GM10266 (cell line): ENCODE results near the gene RNF217.

Experiments
- DNase-seq: peaks from one replicate; pipeline ENCODE4 v3.0.0; 2012; ENCODE audit errors: extremely low spot score
- TF ChIP-seq, protein P1 (sequence below): IDR thresholded peaks from 2 replicates; pipeline ENCODE4 v1.5.1; 2012; ENCODE audit warnings: mild to moderate bottlenecking, low read depth; ENCODE audit not compliant: control insufficient read depth, insufficient read depth; ENCODE audit errors: missing control alignments

Gene RNF217

GRCh38 chr6:124979294-124979678, 17.0 kb downstream of the RNF217 start:
- DNase-seq: no peak
- TF ChIP-seq, protein P1, sequence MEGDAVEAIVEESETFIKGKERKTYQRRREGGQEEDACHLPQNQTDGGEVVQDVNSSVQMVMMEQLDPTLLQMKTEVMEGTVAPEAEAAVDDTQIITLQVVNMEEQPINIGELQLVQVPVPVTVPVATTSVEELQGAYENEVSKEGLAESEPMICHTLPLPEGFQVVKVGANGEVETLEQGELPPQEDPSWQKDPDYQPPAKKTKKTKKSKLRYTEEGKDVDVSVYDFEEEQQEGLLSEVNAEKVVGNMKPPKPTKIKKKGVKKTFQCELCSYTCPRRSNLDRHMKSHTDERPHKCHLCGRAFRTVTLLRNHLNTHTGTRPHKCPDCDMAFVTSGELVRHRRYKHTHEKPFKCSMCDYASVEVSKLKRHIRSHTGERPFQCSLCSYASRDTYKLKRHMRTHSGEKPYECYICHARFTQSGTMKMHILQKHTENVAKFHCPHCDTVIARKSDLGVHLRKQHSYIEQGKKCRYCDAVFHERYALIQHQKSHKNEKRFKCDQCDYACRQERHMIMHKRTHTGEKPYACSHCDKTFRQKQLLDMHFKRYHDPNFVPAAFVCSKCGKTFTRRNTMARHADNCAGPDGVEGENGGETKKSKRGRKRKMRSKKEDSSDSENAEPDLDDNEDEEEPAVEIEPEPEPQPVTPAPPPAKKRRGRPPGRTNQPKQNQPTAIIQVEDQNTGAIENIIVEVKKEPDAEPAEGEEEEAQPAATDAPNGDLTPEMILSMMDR: no peak

DNA sequence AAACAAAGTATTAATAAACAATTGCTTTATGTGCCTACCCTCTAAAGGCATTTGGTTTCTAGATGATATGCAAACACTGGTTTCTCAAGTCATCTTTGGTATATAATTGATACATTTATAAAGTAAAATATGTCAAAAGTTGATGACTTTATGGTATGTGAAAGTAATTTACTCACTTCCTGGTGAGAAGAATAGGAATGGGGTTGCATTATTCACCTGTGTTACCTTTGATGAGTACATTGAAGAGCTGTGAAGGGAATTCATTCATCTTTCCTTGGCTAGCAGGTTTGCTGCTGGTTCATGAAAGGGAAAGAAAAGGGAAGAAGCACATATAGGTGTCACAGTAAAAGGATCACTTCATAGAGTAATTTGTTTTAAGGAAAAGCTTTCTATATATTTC, 20.4 kb downstream of the RNF217 start:
- DNase-seq: no peak
- TF ChIP-seq, protein P1: no peak

DNA sequence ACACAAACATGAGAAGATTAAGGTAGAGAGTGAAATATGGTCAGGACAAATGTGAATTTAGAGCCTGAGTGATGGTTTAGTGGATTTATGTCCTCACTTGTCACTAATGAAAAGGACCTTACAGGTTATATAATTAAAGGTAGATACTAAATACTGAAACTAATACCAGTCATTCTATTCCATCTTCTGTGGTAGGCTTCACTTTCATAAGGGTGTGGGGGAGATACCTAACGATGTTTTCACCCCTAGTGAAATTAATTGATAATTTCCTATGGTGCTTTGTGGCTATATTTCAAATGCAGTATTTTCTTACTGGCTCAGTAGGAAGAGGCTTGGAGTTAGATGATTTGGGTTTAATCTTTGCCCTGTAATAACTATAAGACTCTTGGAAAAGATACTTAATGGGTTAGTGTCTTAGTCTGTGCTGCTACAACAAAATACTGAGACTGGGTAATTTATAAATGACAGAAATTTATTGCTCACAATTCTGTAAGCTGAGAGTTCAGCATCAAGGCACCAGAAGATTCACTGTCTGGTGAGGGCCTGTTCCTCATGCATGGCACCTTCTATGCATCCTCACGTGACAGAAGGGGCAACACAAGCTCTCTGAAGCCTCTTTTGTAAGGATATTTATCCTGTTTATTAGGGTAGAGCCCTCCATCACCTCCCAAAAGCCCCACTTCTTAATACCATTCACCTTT, 21.3 kb downstream of the RNF217 start:
- TF ChIP-seq, protein P1: no peak
- DNase-seq: no peak

- no peak for DNase-seq
- TF ChIP-seq, protein P1: no peak
Measured at GRCh38 chr6:124984668-124985338, 22.6 kb downstream of the RNF217 start.

GRCh38 chr6:124986164-124986563, 23.9 kb downstream of the RNF217 start:
- DNase-seq: no peak

GRCh38 chr6:124987291-124987690, 25.1 kb downstream of the RNF217 start:
- TF ChIP-seq, protein P1: no peak
- no peak for DNase-seq

More at GRCh38 chr6:124986164-124986563, 23.9 kb downstream of the RNF217 start:
- TF ChIP-seq, protein P1: no peak

DNA sequence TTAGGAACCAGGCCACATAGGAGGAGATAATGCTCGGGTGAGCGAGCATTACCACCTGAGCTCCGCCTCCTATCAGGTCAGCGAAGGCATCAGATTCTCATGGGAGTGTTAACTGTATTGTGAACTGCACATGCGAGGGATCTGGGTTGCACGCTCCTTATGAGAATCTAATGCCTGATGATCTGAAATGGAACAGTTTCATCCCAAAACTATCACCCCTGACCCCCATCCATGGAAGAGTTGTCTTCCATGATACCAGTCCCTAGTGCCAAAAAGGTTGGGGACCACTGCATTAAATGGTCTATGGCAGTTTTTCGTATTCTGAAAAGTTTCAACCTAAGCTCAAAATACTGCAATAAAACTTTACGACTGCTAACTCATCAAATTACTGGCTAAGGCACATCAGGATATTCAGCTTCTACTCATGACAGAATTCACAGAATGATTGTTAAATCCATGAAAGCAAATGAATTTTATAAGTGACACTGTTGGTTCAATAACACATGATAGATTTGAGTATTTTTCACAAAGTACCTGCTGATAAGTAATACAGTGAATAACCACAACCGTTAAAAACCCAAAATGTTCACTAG, 25.9 kb downstream of the RNF217 start:
- no peak for DNase-seq
- TF ChIP-seq, protein P1: no peak
